Erythroblast (primary cell): ENCODE data around the gene SNRNP200.

ENCODE experiments used
- DNase-seq, 2 experiments: peaks; one replicate each; lab custom pipeline; 2025; lab: John Stamatoyannopoulos, UW
- GATA1 ChIP-seq: IDR thresholded peaks from 2 replicates; pipeline ENCODE4 v1.6.1; 2011; ENCODE audit warnings: low read depth, mild to moderate bottlenecking, control low read depth, low read length, moderate library complexity
- POLR2A ChIP-seq: IDR thresholded peaks from 2 replicates; pipeline ENCODE4 v1.6.1; 2011; ENCODE audit warnings: mild to moderate bottlenecking, low read length

SNRNP200 gene

DNA sequence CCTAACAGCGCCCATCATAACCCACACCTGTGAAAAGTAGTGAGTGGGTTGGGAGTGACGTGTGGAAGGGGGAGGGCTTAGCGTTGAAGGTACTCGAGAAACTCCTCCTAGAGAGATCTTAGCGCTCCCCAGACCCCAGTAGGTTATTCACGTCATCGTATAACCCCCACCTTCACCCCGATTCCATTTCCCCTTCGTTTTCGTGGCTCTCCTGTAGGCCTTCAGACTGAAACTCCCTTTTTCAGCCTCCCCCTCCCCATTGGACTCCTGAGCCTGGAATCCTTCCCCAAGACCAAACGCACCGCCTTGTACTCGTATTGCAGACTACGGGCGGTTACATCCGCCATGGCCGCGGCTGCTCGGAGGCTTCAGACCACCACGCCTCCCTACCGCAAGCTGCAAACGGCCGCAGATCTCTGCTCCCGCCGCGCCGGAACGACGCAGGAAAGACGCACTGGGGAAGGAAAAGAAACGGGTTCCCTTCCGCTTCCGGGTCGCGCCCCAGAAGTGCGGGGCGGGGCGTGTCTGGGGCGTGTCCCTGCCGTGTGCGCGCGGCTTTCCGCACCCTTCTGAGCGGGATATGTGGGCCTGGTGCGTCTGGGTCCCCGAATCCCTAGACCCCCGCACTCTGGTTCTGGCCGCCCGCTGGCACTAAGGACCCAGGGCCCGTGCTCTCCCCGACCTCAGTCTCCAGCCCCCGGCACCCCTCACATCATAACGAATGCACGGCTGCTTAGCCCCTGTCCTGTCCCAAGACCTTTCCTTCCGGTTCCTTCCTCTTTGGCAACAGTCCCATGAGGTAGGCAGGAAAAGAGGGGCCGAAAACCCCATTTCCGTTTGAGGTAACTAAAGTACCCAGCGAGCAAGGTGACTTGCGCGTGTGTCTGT lies at the start of gene SNRNP200:
Gene SNRNP200, minus strand, starts transcription at position 456 of the 888 bp plus-strand sequence. Its CDS starts 109 bp downstream, at position 347.
- DNase-seq: peak; percentile 94
- TF ChIP-seq GATA1 (no peak), POLR2A (peak; percentile 96)

DNA sequence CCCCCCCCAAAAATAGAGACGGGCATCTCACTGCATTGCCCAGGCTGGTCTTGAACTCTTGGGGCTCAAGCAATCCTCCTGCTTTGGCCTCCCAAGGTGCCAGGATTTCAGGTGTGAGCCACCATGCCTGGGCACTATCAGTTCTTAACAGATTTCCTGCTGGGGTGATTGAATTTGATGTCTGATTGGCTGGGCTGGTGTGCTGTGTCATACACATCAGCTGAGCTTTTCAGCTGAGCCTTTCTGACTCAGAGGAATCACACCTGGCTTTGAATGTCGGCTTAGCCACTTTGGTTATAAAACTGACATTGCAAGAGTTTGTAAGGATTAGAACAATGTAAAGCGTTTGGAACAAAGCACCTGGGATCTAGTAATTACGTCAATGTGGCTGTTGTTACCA lies 49.1 kb upstream of the SNRNP200 start:
- TF ChIP-seq GATA1 (no peak), POLR2A (no peak)
- no peak for DNase-seq

DNA sequence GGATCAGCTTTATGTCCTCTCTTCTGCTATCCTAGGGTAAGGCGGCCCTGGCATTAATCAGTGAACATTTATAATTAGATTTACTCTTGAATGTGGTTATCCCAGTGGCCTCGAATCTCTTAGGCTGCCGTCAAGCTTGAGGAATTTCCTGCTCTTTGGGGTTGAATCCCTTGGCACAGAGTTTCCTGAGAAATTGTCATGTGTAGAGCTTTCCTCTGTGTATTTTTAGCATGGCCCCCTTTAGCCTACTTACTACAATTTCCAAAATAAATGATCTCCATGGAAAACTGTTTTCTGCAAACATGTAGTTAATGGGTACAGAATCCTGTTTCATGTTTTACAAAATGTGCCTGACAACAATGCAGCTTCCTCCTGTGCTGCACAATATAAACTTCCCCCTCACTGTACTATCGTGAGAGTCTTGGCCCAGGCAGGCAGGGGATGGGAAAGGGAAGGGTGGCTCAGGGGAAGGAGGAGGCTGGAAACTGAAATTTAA lies 48.3 kb upstream of the SNRNP200 start:
- TF ChIP-seq GATA1: no peak
- TF ChIP-seq POLR2A: no peak
- DNase-seq: no peak

DNA sequence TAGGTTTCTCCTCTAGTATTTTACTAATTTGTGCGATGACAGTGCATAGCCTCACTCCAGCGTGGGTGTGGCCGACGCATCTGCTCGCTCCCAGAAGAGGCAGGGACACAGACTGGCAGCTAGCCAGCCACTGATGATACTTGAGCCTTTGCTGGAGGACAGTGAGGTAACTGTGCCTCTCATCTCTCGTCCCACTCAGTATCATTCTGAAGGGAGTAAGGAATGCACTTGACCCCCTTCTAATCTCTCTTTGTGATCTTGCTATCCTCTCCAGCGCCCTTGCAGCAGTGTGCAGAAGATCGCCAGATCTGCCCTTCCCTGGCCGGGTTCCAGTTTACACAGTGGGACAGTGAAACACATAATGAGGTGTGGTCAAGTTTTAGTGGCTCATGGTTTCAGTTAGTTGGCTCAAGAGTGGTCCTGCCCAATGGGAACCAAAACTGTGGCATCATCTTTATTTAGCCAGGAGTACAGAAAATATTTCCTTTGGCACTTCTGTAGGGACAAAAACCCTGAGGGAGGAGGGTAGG lies 47.8 kb upstream of the SNRNP200 start:
- DNase-seq: peak; percentile 94 to 96
- TF ChIP-seq GATA1 (no peak), POLR2A (no peak)

DNA sequence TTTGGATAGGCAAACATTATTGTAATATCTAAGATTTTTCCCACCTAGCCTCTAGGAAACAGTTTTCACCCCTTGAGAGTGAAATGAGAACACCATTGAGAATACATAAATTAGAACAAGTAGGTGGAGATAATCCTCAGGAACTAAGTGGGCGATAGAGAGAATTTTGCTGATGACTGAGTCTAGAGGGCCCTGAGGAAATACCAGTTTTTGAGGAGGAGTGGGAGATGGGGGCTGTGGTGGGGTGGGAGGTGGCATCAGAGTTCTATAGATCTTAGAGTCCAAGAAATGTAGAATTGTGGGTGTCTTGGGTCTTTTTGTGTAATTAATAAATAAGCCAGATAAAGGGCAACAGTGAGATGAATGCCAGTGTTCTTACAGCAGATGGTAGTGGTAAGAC lies 42.0 kb upstream of the SNRNP200 start:
- TF ChIP-seq GATA1: no peak
- no peak for TF ChIP-seq POLR2A
- DNase-seq: no peak

DNA sequence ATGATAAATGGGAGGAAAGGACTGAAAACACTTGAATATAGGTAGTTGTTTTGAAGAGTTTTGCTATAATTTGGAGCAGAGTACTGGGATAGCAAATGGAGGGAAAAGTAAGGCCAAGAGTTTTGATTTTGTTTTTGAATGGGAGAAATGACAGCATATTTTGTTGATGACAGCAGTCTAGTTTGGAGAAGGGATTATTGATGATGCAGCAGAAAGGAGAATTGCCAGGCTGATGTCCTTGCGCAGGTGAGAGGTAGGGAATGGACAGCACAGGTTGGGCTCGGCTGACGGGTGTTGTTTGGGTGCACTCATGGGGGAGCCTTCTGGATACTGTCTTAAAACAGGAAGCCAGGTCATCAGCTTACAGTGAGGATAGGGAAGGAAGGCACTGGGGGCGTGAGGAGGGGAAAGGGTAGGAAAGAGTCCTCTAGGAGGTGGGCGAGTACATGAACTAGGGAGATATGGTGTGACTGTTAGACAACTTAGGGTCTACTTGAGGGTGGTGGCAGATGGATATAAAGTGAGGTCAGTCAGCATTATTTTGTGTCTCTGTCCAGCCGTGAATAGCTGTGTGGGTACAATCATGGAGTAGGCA lies 40.6 kb upstream of the SNRNP200 start:
- DNase-seq: no peak
- TF ChIP-seq GATA1 (no peak), POLR2A (no peak)

DNA sequence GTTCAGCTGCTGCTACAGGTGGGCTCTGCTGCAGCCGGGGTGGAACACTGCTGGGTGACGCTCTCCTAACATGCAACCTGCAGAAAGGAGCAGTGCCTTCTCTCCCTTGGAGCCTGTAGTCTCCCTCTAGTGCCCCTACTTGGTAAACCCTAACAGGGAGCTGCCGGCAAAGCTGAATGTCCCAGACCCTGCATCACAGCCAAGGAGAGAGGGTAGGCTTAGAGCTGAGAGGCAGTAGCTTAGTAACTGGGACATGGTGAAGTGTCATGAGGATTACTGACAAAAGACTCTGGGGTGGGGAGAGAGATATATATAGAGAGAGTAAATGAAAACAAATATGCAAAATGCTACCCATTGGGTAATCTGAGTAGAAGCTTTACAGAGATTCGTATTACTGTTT lies 40.1 kb upstream of the SNRNP200 start:
- no peak for TF ChIP-seq GATA1
- no peak for TF ChIP-seq POLR2A
- DNase-seq: no peak

DNA sequence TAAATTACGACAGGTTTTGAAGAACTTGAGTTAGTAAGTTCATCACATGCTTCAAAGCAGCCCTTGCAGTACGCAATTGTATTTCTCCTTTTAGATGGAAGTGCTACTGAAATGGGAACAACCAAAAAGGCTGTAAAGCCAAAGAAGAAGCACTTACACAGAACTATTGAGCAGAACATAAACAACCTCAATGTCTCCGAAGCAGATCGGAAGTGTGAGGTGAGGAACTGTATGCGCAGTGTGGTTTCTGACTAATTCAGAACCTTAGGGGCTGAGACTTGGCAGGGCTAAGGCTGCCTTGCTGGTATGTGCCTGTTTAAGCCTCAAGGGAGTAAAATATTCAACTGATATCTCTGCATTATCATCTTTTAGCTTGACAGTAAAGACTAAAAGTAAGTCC lies 38.7 kb upstream of the SNRNP200 start:
- DNase-seq: no peak
- TF ChIP-seq POLR2A (no peak), GATA1 (no peak)

DNA sequence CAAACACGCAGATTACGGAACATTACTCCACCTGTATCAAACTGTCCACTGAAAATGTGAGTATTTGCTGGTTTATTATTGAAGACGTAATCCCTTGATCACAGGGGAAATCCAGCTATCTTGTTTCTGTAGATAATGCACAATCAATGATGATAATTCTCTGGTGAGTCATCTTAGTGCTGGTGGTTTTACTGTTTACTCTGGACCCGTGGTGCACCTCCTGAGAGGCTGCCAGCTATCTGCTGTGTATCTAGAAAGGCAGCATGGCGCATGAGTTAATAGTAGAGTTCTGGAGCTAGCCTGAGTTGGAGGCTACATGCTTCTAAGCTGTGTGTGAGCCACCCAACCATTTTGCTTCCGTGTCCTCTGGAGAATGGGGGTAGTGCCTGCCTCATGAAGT lies 36.7 kb upstream of the SNRNP200 start:
- TF ChIP-seq POLR2A (no peak), GATA1 (no peak)
- DNase-seq: peak; percentile 30 to 65

DNA sequence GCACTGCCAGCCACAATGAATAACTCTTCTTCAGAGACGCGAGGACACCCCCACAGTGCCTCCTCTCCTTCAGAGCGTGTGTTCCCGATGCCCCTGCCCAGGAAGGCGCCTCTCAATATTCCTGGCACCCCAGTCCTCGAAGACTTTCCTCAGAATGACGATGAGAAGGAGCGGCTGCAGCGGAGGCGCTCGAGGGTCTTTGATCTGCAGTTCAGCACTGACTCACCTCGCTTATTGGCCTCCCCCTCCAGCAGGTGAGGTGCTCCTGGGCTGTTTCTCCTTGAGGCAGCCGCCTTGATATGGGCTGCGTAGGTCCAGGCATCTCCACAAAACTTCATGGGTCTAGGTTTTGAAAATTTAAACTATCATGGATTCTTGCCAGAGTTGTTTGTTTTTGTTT lies 36.3 kb upstream of the SNRNP200 start:
- TF ChIP-seq POLR2A (no peak), GATA1 (no peak)
- DNase-seq: no peak

DNA sequence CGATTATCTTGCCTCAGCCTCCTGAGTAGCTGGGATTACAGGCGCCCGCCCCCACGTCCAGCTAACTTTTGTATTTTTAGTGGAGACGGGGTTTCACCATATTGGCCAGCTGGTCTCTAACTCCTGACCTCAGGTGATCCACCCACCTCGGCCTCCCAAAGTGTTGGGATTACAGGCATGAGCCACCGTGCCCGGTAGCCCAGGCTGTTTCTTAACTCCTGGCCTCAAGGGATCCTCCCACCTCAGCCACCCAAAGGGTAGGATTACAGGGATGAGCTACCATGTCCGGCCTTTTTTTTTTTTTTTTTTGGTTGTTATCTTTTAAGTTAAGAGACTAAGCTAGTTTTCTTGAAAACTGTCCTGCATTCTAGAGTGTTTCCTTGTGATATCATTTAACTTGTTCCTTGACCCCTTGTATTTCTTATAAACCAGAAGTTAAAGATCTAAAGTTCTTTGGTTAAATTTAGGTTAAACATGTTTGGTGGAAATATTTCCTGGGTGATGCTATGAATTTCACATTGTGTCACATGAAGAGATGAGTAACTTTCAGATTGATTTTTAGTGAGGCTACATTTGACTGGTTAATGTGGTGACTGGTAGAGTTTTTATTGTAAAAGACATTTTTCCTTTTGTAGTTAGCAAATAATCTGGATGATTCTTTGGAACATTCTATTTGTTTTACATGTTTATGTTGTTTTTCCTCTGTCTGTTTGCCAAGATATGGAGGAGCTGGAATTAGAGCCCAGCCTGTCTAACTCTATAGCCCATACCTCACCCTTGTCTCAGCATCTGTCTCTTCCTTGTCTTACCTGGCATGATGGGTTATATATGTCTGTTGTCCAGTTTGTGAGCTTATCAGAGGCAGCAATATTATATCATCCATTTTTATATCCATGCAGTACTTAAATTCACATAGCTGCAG lies 35.4 kb upstream of the SNRNP200 start:
- DNase-seq: no peak
- TF ChIP-seq POLR2A (no peak), GATA1 (no peak)

DNA sequence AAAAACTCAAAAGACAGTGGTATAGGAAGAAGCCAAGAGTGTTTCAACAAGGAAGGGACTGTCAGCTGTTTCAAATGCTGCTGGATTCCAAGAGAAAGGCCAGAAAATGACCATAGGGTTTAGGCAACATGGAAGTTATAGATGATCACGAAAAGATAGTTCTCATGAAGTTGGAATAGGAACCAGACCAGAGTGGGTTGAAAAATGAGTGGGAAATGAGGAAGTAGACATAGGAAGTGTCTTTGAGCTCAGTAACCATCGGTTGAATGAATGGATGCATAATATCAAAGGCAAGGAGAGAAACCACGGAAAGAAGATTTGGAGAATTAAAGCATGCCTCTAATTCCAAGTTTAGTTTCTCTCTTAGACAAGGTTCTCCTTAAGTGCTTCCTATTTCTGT lies 31.5 kb upstream of the SNRNP200 start:
- TF ChIP-seq GATA1 (no peak), POLR2A (no peak)
- peak in 1 of 2 experiments; percentile 46 for DNase-seq
